Measurements from ENCODE around the gene SHISA6.

SHISA6 gene

DNA sequence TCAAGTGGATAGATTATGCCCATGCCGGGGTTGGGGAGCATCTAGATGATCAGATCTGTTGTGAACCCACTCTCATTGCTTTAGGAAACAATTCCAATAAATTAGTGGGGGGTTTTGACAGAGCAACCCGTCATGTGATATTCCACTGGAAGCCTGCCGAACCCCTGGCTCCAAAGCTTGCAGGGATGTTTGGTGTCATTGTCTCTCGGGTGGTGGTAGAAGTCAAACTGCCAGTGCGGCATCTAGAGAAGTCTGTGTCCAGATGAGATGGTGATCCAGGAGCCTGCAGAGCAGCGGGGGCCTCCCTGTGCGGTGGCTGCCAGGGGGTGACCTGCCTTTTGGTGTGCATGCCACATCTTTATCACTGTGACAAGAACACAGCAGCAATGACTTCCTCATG, 91.7 kb downstream of the SHISA6 start:
- no peak overlapping the region for H3K27ac ChIP-seq (ENCODE audit: low read depth in 2 of 2, low read length in 2 of 2)
- no peak overlapping the region for H3K9ac ChIP-seq (ENCODE audit: low read depth in 1 of 2, low read length in 2 of 2)
- H3K4me1 ChIP-seq (ENCODE audit: control insufficient read depth in 2 of 2, insufficient read depth in 2 of 2, low read length in 2 of 2): no peaks in the 10 kb centered on the region
- no peaks in the 10 kb centered on the region for H3K27me3 ChIP-seq (ENCODE audit: control insufficient read depth in 2 of 2, insufficient read depth in 2 of 2, low read length in 2 of 2)
- no peaks in the 10 kb centered on the region for H3K36me3 ChIP-seq (ENCODE audit: control insufficient read depth in 2 of 2, insufficient read depth in 2 of 2, low read length in 2 of 2)
- no peaks in the 10 kb centered on the region for H3K9me3 ChIP-seq (ENCODE audit: control insufficient read depth in 2 of 2, low read length in 2 of 2)
- H3K4me3 ChIP-seq (ENCODE audit: low read length in 2 of 2): no peak overlapping the region

DNA sequence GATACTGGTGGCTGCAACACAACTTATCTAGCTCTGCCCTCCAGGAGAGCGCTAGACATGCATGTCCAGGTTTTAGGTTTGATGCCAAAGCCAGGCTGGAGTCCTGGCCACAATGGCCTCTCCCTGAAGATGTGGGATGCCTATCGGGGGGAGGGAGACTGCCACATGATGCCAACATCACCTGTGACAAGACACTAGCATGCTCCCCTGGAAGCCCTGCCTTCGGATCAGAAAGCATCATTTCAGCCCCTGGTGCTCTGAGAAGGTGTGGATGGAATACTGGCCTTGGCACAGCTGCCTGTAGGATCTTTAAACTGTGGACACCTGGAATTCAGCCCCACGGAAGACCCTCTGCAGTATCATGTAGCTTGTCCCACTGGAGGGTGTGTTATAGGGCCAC, 93.5 kb downstream of the SHISA6 start:
- H3K9ac ChIP-seq (ENCODE audit: low read depth in 1 of 2, low read length in 2 of 2): no peak overlapping the region
- H3K9me3 ChIP-seq (ENCODE audit: control insufficient read depth in 2 of 2, low read length in 2 of 2): no peaks in the 10 kb centered on the region
- H3K4me1 ChIP-seq (ENCODE audit: control insufficient read depth in 2 of 2, insufficient read depth in 2 of 2, low read length in 2 of 2): no peaks in the 10 kb centered on the region
- no peaks in the 10 kb centered on the region for H3K27me3 ChIP-seq (ENCODE audit: control insufficient read depth in 2 of 2, insufficient read depth in 2 of 2, low read length in 2 of 2)
- no peak overlapping the region for H3K27ac ChIP-seq (ENCODE audit: low read depth in 2 of 2, low read length in 2 of 2)
- no peak overlapping the region for H3K4me3 ChIP-seq (ENCODE audit: low read length in 2 of 2)
- no peaks in the 10 kb centered on the region for H3K36me3 ChIP-seq (ENCODE audit: control insufficient read depth in 2 of 2, insufficient read depth in 2 of 2, low read length in 2 of 2)

DNA sequence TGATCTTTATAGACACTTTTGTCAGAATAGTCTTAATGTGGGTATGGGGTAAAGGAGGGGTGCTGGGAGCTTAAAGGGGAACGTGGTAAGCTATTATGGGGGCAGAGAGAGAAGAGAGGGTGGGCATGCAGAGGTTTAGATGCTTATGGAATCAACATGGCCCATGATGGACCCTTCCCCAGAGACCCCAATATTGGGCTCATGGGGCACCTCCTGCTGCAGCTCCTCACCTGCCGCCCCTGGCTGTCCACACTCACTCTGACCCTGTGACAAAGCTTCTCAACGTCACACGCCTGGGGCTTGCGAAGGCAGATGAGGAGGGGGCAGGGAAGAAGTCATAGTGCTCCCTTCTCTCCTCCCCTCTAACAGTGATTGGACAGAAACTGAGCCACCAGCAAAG, 95.3 kb downstream of the SHISA6 start:
- H3K9me3 ChIP-seq (ENCODE audit: control insufficient read depth in 2 of 2, low read length in 2 of 2): no peaks in the 10 kb centered on the region
- H3K4me3 ChIP-seq (ENCODE audit: low read length in 2 of 2): no peak overlapping the region
- H3K27ac ChIP-seq (ENCODE audit: low read depth in 2 of 2, low read length in 2 of 2): no peak overlapping the region
- peaks cover 0 to 3% of the 10 kb centered on the region in 2 donors for H3K4me1 ChIP-seq (ENCODE audit: control insufficient read depth in 2 of 2, insufficient read depth in 2 of 2, low read length in 2 of 2)
- no peaks in the 10 kb centered on the region for H3K36me3 ChIP-seq (ENCODE audit: control insufficient read depth in 2 of 2, insufficient read depth in 2 of 2, low read length in 2 of 2)
- H3K27me3 ChIP-seq (ENCODE audit: control insufficient read depth in 2 of 2, insufficient read depth in 2 of 2, low read length in 2 of 2): no peaks in the 10 kb centered on the region
- H3K9ac ChIP-seq (ENCODE audit: low read depth in 1 of 2, low read length in 2 of 2): no peak overlapping the region

DNA sequence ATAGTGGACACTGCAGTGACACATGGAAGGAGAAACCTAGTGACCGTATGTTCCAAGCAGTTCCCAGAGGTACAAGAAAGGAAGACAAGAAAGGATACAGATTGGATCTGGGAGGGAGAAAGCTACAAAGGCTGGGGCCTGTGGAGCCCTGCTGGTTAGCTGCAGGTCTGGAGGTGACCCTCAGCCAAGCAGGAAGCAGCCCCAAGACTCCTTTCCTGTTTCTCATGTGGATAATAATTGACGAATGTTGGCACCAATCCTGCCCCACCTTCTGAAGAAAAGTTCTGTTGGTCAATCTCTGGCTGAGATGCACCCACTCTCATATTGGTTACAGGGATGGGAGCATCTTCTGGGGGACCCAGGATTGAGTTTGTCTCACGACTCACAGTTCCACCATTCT, 99.8 kb downstream of the SHISA6 start:
- no peaks in the 10 kb centered on the region for H3K36me3 ChIP-seq (ENCODE audit: control insufficient read depth in 2 of 2, insufficient read depth in 2 of 2, low read length in 2 of 2)
- H3K9me3 ChIP-seq (ENCODE audit: control insufficient read depth in 2 of 2, low read length in 2 of 2): no peaks in the 10 kb centered on the region
- H3K4me3 ChIP-seq (ENCODE audit: low read length in 2 of 2): no peak overlapping the region
- H3K27ac ChIP-seq (ENCODE audit: low read depth in 2 of 2, low read length in 2 of 2): no peak overlapping the region
- peaks cover 0 to 3% of the 10 kb centered on the region in 2 donors for H3K4me1 ChIP-seq (ENCODE audit: control insufficient read depth in 2 of 2, insufficient read depth in 2 of 2, low read length in 2 of 2)
- H3K27me3 ChIP-seq (ENCODE audit: control insufficient read depth in 2 of 2, insufficient read depth in 2 of 2, low read length in 2 of 2): no peaks in the 10 kb centered on the region
- H3K9ac ChIP-seq (ENCODE audit: low read depth in 1 of 2, low read length in 2 of 2): no peak overlapping the region

DNA sequence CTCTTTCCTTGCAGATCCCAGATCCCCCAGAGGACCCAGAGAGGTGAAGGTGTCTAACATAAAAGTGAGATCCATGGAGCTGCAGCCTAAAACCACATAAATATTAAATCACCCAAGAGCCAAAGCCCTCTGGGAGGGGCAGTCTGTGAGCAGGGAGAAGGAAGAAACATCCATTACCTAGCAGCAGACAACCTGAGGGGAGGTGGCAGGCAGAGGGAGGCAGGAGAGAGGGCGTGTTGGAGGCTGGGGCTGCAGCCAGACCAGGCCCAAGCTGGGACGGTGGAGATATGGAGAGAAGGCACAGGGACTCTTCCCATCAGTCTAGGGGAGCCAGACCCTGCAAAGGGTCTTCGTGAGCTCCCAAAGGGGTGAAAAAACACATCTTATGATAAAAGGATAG, 101.1 kb downstream of the SHISA6 start:
- no peaks in the 10 kb centered on the region for H3K9me3 ChIP-seq (ENCODE audit: control insufficient read depth in 2 of 2, low read length in 2 of 2)
- H3K4me1 ChIP-seq (ENCODE audit: control insufficient read depth in 2 of 2, insufficient read depth in 2 of 2, low read length in 2 of 2): peaks cover 0 to 3% of the 10 kb centered on the region in 2 donors
- H3K36me3 ChIP-seq (ENCODE audit: control insufficient read depth in 2 of 2, insufficient read depth in 2 of 2, low read length in 2 of 2): no peaks in the 10 kb centered on the region
- no peaks in the 10 kb centered on the region for H3K27me3 ChIP-seq (ENCODE audit: control insufficient read depth in 2 of 2, insufficient read depth in 2 of 2, low read length in 2 of 2)
- no peak overlapping the region for H3K27ac ChIP-seq (ENCODE audit: low read depth in 2 of 2, low read length in 2 of 2)
- H3K4me3 ChIP-seq (ENCODE audit: low read length in 2 of 2): no peak overlapping the region
- no peak overlapping the region for H3K9ac ChIP-seq (ENCODE audit: low read depth in 1 of 2, low read length in 2 of 2)

DNA sequence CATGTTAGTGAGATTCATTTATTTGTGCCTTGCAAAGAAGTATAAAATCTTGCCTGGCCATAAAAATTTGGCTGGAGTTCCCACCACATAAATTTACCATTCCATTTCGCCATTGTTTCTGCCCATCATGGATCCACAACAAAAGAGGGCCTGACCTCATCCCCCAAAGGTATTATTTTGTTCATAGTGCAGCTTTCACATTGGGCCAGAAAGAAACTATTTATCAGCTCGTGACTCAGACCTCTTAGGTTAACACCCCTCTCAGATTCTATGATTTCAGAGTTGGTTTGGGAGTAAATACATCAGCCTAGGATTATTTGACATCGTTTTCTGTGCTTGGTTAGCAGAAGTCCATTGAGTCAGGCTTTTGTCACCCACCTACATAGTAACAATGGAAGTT, 108.1 kb downstream of the SHISA6 start:
- no peak overlapping the region for H3K9ac ChIP-seq (ENCODE audit: low read depth in 1 of 2, low read length in 2 of 2)
- H3K27me3 ChIP-seq (ENCODE audit: control insufficient read depth in 2 of 2, insufficient read depth in 2 of 2, low read length in 2 of 2): no peaks in the 10 kb centered on the region
- H3K9me3 ChIP-seq (ENCODE audit: control insufficient read depth in 2 of 2, low read length in 2 of 2): no peaks in the 10 kb centered on the region
- no peak overlapping the region for H3K27ac ChIP-seq (ENCODE audit: low read depth in 2 of 2, low read length in 2 of 2)
- no peaks in the 10 kb centered on the region for H3K4me1 ChIP-seq (ENCODE audit: control insufficient read depth in 2 of 2, insufficient read depth in 2 of 2, low read length in 2 of 2)
- H3K4me3 ChIP-seq (ENCODE audit: low read length in 2 of 2): no peak overlapping the region
- H3K36me3 ChIP-seq (ENCODE audit: control insufficient read depth in 2 of 2, insufficient read depth in 2 of 2, low read length in 2 of 2): no peaks in the 10 kb centered on the region

DNA sequence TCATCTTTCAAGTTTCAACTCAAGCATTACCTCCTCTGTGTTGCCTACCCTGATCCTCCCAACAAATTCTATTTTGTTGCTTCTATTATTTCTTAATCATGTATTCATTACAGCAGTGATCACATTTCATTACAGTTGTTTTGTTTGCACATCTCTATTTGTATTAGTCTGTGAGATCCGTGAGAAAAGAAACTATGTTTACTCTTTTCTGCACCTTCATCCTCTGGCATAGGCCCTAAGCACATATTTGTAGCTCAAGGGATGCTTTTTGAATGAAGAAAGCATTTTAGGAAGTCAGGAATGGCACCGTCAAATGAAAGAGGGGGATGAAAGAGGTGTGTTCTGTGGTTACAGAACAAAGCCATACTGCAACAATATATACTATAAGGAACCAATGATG, 110.5 kb downstream of the SHISA6 start:
- Histone ChIP-seq H3K27ac (ENCODE audit: low read depth in 2 of 2, low read length in 2 of 2) (no peak overlapping the region), H3K9me3 (ENCODE audit: control insufficient read depth in 2 of 2, low read length in 2 of 2) (no peaks in the 10 kb centered on the region), H3K4me3 (ENCODE audit: low read length in 2 of 2) (no peak overlapping the region), H3K9ac (ENCODE audit: low read depth in 1 of 2, low read length in 2 of 2) (no peak overlapping the region), H3K27me3 (ENCODE audit: control insufficient read depth in 2 of 2, insufficient read depth in 2 of 2, low read length in 2 of 2) (no peaks in the 10 kb centered on the region), H3K4me1 (ENCODE audit: control insufficient read depth in 2 of 2, insufficient read depth in 2 of 2, low read length in 2 of 2) (no peaks in the 10 kb centered on the region), H3K36me3 (ENCODE audit: control insufficient read depth in 2 of 2, insufficient read depth in 2 of 2, low read length in 2 of 2) (no peaks in the 10 kb centered on the region)

DNA sequence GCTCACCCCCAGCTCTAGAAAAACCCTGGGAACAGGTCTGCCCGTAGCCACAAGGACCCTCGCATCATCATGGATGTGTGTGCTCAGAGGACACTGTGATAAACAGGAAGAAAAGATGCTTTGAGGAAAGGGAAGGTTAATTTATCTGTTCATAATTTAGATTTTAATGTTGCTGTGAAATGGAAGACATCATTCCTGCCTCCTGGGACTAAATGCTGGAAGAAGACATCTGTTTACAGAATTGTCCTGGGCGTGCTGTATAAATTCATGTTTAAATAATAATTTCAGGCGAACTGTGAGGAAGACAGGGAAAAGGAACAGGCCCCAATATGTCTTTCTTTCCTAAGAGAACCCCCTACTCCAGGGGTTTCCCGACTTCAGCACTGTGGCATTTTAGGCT, 112.6 kb downstream of the SHISA6 start:
- H3K27ac ChIP-seq (ENCODE audit: low read depth in 2 of 2, low read length in 2 of 2): no peak overlapping the region
- H3K4me1 ChIP-seq (ENCODE audit: control insufficient read depth in 2 of 2, insufficient read depth in 2 of 2, low read length in 2 of 2): no peaks in the 10 kb centered on the region
- no peaks in the 10 kb centered on the region for H3K36me3 ChIP-seq (ENCODE audit: control insufficient read depth in 2 of 2, insufficient read depth in 2 of 2, low read length in 2 of 2)
- no peaks in the 10 kb centered on the region for H3K27me3 ChIP-seq (ENCODE audit: control insufficient read depth in 2 of 2, insufficient read depth in 2 of 2, low read length in 2 of 2)
- no peak overlapping the region for H3K9ac ChIP-seq (ENCODE audit: low read depth in 1 of 2, low read length in 2 of 2)
- no peaks in the 10 kb centered on the region for H3K9me3 ChIP-seq (ENCODE audit: control insufficient read depth in 2 of 2, low read length in 2 of 2)
- H3K4me3 ChIP-seq (ENCODE audit: low read length in 2 of 2): no peak overlapping the region

DNA sequence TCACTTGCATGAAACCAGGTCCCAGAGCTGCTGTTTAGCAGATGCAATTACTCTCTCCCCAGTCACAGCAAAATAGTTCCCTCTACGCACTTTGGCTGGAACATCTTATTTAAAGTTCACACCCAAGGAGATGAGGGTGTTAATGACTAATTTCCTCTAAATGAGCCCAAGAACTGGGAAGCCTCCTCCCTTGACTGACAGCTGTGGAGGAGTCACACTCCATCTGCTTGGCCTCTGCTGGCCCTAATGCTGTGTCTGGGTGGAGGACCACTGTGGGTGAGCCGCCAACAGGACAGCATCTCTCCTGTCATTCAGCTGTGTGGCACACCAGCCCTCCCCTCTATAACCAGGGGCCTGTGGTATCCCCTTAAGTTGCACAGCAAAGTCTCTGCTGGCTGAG, 115.4 kb downstream of the SHISA6 start:
- H3K4me1 ChIP-seq (ENCODE audit: control insufficient read depth in 2 of 2, insufficient read depth in 2 of 2, low read length in 2 of 2): no peaks in the 10 kb centered on the region
- no peaks in the 10 kb centered on the region for H3K27me3 ChIP-seq (ENCODE audit: control insufficient read depth in 2 of 2, insufficient read depth in 2 of 2, low read length in 2 of 2)
- no peak overlapping the region for H3K4me3 ChIP-seq (ENCODE audit: low read length in 2 of 2)
- no peak overlapping the region for H3K27ac ChIP-seq (ENCODE audit: low read depth in 2 of 2, low read length in 2 of 2)
- no peaks in the 10 kb centered on the region for H3K9me3 ChIP-seq (ENCODE audit: control insufficient read depth in 2 of 2, low read length in 2 of 2)
- no peaks in the 10 kb centered on the region for H3K36me3 ChIP-seq (ENCODE audit: control insufficient read depth in 2 of 2, insufficient read depth in 2 of 2, low read length in 2 of 2)
- no peak overlapping the region for H3K9ac ChIP-seq (ENCODE audit: low read depth in 1 of 2, low read length in 2 of 2)

DNA sequence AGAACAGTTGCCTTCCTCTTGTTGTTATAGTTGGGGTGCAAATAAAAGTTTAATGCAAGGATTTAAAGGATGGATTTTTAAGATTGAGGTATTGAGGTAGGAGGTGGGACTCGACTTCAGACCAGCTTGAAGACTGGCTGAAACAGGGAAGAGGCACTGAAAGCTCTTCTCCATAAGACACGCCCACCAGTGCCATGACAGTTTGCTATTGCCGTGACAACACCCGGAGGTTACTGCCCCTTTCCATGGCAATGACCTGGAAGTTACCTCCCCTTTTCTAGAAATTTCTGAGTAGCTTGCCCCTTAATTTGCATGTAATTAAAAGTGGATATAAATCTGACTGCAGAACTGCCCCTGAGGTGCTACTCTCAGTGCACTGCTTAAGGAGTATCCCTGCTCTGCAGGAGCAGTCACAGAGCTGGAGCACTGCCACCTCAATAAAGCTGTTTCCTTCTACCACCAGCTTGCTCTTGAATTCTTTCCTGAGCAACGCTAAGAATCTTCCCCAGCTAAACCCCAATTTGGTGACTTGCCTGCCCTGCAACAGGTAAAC, 122.6 kb downstream of the SHISA6 start:
- Histone ChIP-seq H3K9ac (ENCODE audit: low read depth in 1 of 2, low read length in 2 of 2) (no peak overlapping the region), H3K4me1 (ENCODE audit: control insufficient read depth in 2 of 2, insufficient read depth in 2 of 2, low read length in 2 of 2) (no peaks in the 10 kb centered on the region), H3K9me3 (ENCODE audit: control insufficient read depth in 2 of 2, low read length in 2 of 2) (no peaks in the 10 kb centered on the region), H3K27me3 (ENCODE audit: control insufficient read depth in 2 of 2, insufficient read depth in 2 of 2, low read length in 2 of 2) (no peaks in the 10 kb centered on the region), H3K36me3 (ENCODE audit: control insufficient read depth in 2 of 2, insufficient read depth in 2 of 2, low read length in 2 of 2) (no peaks in the 10 kb centered on the region), H3K27ac (ENCODE audit: low read depth in 2 of 2, low read length in 2 of 2) (no peak overlapping the region), H3K4me3 (ENCODE audit: low read length in 2 of 2) (no peak overlapping the region)

DNA sequence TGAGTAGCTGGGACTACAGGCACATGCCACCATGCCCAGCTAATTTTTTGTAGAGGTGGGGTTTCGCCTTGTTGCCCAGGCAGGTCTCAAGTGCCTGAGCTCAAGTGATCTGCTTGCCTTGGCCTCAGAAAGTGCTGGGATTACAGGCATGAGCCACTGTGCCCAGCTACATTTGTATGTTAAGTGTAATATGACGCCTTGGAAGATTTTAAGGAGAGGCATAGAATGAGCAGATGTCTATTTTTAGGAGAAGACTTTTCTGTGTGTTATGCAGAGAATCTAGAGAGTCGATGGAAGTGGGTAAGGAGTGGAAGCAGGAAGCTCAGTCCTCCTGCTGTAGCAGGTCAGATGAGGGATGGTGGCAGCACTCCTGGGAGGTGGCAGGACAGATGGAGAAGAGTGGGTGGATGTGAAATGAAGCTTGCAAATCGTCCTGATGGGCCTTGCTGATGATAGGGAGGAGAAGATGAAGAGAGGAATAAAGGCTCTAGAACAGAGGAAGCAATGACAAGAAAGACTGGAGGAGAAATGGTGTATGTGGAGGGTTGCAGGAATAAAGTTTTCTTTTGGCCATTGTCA, 125.3 kb downstream of the SHISA6 start:
- H3K27ac ChIP-seq (ENCODE audit: low read depth in 2 of 2, low read length in 2 of 2): no peak overlapping the region
- no peaks in the 10 kb centered on the region for H3K9me3 ChIP-seq (ENCODE audit: control insufficient read depth in 2 of 2, low read length in 2 of 2)
- H3K4me3 ChIP-seq (ENCODE audit: low read length in 2 of 2): no peak overlapping the region
- no peaks in the 10 kb centered on the region for H3K4me1 ChIP-seq (ENCODE audit: control insufficient read depth in 2 of 2, insufficient read depth in 2 of 2, low read length in 2 of 2)
- no peak overlapping the region for H3K9ac ChIP-seq (ENCODE audit: low read depth in 1 of 2, low read length in 2 of 2)
- no peaks in the 10 kb centered on the region for H3K27me3 ChIP-seq (ENCODE audit: control insufficient read depth in 2 of 2, insufficient read depth in 2 of 2, low read length in 2 of 2)
- no peaks in the 10 kb centered on the region for H3K36me3 ChIP-seq (ENCODE audit: control insufficient read depth in 2 of 2, insufficient read depth in 2 of 2, low read length in 2 of 2)

All from mucosa of rectum (tissue), 2 donors.